Neutrophil (primary cell): Measurements from ENCODE around the gene DCN.

Experiments used
- H3K27ac ChIP-seq: fragments of 200-600 bp; sonication (generic); 2 replicates; pipeline ENCODE4 v1.5.1; 2016; ENCODE audit warnings: mild to moderate bottlenecking, moderate library complexity
- H3K27me3 ChIP-seq: fragments of 200-600 bp; sonication (generic); 2 replicates; pipeline ENCODE4 v1.6.0; 2016; ENCODE audit warnings: mild to moderate bottlenecking
- H3K36me3 ChIP-seq: fragments of 200-600 bp; sonication (generic); 2 replicates; pipeline ENCODE4 v1.5.1; 2017
- H3K4me1 ChIP-seq, 2 experiments: fragments of 200-600 bp in 1 of 2; sonication (generic) in 1 of 2; 1 replicate in 1 of 2; 2 replicates in 1 of 2; pipeline versions ENCODE4 v1.5.1 to v1.6.1; 2013 to 2016; ENCODE audit warnings: low read depth in 1 of 2, low read length in 1 of 2, mild to moderate bottlenecking in 1 of 2, moderate library complexity in 1 of 2; ENCODE audit not compliant: control insufficient read depth in 1 of 2, insufficient read depth in 1 of 2
- H3K4me3 ChIP-seq, 2 experiments: fragments of 200-600 bp in 1 of 2; sonication (generic) in 1 of 2; 1 replicate in 1 of 2; 2 replicates in 1 of 2; pipeline ENCODE4 v1.5.1; 2013 to 2016; ENCODE audit warnings: low read depth in 1 of 2, low read length in 1 of 2, mild to moderate bottlenecking in 1 of 2, moderate library complexity in 1 of 2
- H3K9me3 ChIP-seq: fragments of 200-600 bp; sonication (generic); 2 replicates; pipeline ENCODE4 v1.5.1; 2016
- TF ChIP-seq, protein P1 (sequence below): fragments of 200-600 bp; sonication (generic); IDR thresholded peaks from 2 replicates; pipeline ENCODE4 v1.5.1; 2016; ENCODE audit warnings: antibody characterized with exemption

DCN gene

GRCh38 chr12:91154131-91154530 lies 28.5 kb downstream of the DCN start:
- H3K27me3 ChIP-seq, result no peaks in the 10 kb centered on the region
- H3K27ac ChIP-seq, result no peak overlapping the region
- no peak overlapping the region for H3K4me3 ChIP-seq
- TF ChIP-seq, protein P1, sequence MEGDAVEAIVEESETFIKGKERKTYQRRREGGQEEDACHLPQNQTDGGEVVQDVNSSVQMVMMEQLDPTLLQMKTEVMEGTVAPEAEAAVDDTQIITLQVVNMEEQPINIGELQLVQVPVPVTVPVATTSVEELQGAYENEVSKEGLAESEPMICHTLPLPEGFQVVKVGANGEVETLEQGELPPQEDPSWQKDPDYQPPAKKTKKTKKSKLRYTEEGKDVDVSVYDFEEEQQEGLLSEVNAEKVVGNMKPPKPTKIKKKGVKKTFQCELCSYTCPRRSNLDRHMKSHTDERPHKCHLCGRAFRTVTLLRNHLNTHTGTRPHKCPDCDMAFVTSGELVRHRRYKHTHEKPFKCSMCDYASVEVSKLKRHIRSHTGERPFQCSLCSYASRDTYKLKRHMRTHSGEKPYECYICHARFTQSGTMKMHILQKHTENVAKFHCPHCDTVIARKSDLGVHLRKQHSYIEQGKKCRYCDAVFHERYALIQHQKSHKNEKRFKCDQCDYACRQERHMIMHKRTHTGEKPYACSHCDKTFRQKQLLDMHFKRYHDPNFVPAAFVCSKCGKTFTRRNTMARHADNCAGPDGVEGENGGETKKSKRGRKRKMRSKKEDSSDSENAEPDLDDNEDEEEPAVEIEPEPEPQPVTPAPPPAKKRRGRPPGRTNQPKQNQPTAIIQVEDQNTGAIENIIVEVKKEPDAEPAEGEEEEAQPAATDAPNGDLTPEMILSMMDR, result no peak
- no peaks in the 10 kb centered on the region for H3K9me3 ChIP-seq
- no peaks in the 10 kb centered on the region for H3K36me3 ChIP-seq
- H3K4me1 ChIP-seq, result no peaks in the 10 kb centered on the region

GRCh38 chr12:91144053-91144452 lies 38.6 kb downstream of the DCN start:
- TF ChIP-seq, protein P1, result no peak
- H3K27me3 ChIP-seq, result no peaks in the 10 kb centered on the region
- H3K27ac ChIP-seq, result no peak overlapping the region
- no peaks in the 10 kb centered on the region for H3K36me3 ChIP-seq
- no peaks in the 10 kb centered on the region for H3K9me3 ChIP-seq
- H3K4me3 ChIP-seq, result no peak overlapping the region
- no peaks in the 10 kb centered on the region for H3K4me1 ChIP-seq

DNA sequence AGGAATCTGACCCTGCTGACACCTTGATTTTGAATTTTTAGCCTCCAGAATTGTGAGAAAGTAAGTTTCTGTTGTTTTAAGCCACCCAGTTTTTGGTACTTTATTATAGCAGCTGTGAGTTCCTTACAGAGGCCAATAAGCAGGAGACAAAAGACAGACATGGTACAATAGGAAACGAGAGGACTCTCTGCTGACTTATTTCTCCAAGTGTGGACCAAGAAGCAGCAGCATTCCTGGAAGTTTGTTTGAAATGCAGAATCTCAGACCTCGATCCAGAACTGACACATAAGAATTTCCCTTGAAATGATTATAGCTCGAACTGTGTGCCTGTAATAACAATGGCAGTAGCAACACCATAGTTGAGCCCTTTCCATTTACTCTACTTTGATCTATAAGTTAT lies 39.4 kb downstream of the DCN start:
- H3K27ac ChIP-seq, result no peak overlapping the region
- H3K4me3 ChIP-seq, result no peak overlapping the region
- TF ChIP-seq, protein P1, result no peak
- no peaks in the 10 kb centered on the region for H3K36me3 ChIP-seq
- no peaks in the 10 kb centered on the region for H3K4me1 ChIP-seq
- H3K9me3 ChIP-seq, result no peaks in the 10 kb centered on the region
- H3K27me3 ChIP-seq, result no peaks in the 10 kb centered on the region

- no peak overlapping the region for H3K4me3 ChIP-seq
- H3K27ac ChIP-seq, result no peak overlapping the region
- no peaks in the 10 kb centered on the region for H3K4me1 ChIP-seq
- TF ChIP-seq, protein P1, result no peak
- H3K27me3 ChIP-seq, result no peaks in the 10 kb centered on the region
- no peaks in the 10 kb centered on the region for H3K9me3 ChIP-seq
- H3K36me3 ChIP-seq, result no peaks in the 10 kb centered on the region
Measured at GRCh38 chr12:91142221-91142631, 40.4 kb downstream of the DCN start.

DNA sequence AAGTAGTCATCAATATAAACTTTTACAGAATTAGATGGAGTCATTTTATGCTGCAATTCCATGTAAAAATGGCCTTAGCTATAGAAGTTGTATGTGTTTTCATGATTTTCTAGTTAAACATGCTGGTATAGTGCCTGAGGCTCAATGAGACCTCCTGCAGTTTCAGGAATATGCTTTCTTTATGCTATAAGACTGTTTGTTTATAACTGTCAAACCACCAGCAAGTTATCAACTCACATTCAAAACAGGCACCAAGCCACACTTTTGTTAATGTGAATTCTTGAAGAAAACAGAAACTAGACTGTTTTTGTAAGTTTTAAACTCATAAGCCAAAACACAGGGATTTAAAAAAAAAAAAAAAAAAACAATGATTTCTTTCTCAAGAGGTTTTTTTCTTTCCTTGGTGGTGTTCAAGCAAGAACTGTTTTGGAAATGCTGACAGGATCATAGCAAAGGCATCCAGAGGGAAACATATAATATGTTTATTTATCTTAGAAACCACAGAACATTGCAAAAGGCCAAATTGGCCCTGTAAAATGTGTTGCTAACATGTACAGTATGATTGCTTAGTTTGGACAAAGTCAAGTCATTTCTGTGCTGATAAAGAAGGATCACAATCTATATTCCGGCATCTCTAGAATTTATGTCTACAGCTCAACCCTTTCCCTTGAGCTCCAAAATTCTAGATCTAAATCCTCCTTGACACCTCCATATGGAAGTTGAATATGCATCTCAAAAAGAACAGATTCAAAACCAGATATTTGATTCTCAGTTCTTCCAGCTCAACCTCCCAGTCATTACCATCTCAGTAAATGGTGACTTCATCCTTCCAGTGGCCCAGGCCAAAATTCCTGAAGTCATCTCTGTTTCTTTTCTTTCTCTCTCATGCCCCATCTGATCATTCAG lies 42.3 kb downstream of the DCN start:
- Histone ChIP-seq H3K4me3 (no peak overlapping the region), H3K9me3 (no peaks in the 10 kb centered on the region), H3K36me3 (no peaks in the 10 kb centered on the region), H3K4me1 (no peaks in the 10 kb centered on the region), H3K27me3 (no peaks in the 10 kb centered on the region), H3K27ac (no peak overlapping the region)
- TF ChIP-seq, protein P1, result no peak
